ENCODE results near the gene PGAP2. TPM values are rescaled to one million over a fixed set of nuclear protein-coding genes. Genes with fewer than 3 reads are reported as not detected.
"Not testable (repeated sequence)": the region's sequence is repeated elsewhere in the genome, so short reads cannot be mapped to it uniquely, and the experiment has no call there.

The PGAP2 gene
- total and polyA plus RNA-seq, 2 donors: 10.5 to 24.0 TPM

DNA sequence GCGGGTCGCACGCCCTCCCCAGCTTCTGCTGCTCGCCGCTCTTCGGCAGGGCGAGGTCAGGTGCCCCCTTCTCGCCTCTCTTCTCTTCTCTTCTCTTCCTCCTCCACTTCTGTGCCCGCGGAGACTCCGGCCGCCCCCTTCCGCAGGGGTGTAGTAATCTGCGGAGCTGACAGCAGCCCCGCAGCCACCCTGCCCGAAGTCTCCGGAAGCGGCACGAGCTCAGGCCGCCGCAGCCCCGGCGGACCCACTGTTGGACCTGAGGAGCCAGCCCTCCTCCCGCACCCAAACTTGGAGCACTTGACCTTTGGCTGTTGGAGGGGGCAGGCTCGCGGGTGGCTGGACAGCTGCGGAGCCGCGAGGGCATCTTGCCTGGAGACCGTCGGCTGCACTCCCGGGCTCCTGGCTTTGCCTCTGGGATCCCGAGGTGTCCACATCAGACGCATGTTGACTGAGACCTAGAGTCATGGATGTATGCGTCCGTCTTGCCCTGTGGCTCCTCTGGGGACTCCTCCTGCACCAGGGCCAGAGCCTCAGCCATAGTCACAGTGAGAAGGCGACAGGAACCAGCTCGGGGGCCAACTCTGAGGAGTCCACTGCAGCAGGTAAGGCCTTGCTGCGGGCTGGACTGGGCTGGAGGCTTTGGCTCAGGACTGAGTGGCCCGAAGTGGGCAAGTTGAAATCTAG, 47.6 kb downstream of the PGAP2 start:
- H3K27ac ChIP-seq (ENCODE audit: low read depth in 1 of 2, low read length in 1 of 2): peak overlapping the region; percentile 80 to 87
- 1% methylated on average over 40 of the region's 40 CpGs for WGBS

DNA sequence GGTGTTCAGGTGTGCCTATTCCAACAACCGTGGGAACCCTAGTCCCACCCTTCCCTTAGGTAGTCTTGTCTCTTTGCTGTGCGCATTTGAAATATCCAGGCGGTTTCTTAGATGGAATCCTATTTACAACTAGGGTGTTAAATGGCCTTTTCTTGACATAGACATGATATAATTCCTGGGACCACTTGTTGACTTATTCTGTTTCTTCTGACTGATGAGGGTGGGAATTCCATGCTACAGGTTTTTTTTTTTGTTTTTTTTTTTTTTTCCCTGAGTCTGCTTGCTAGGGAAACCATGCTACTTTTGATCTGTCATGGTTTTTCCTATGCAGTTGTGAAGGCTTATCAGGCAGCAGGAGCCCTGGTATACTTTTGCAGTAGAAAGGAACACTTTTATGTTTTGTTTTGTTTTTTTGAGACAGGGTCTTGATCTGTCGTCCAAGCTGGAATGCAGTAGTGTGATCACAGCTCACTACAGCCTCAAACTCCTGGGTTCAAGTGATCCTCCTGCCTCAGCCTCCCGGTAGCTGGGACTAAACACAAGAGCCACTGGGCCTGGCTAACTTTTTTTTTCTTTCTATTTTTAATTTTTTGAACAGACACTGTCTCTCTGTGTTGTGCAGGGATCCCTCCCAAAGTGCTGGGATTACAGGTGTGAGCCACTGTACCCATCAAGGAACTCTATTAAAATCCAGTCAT, 48.6 kb downstream of the PGAP2 start:
- Histone ChIP-seq H3K27me3 (ENCODE audit: control insufficient read depth in 2 of 2, insufficient read depth in 1 of 2, low read length in 1 of 2) (no peaks in the 10 kb centered on the region), H3K27ac (ENCODE audit: low read depth in 1 of 2, low read length in 1 of 2) (peak overlapping the region in 1 of 2 donors; percentile 80), H3K4me3 (ENCODE audit: low read length in 2 of 2) (peak overlapping the region; percentile 92 to 98), H3K36me3 (ENCODE audit: control insufficient read depth in 2 of 2, insufficient read depth in 2 of 2, low read length in 1 of 2) (no peaks in the 10 kb centered on the region), H3K9me3 (ENCODE audit: control insufficient read depth in 2 of 2, insufficient read depth in 1 of 2, low read length in 1 of 2) (no peaks in the 10 kb centered on the region), H3K4me1 (ENCODE audit: control insufficient read depth in 2 of 2, insufficient read depth in 2 of 2, low read length in 2 of 2) (peaks cover 39 to 78% of the 10 kb centered on the region in 2 donors)
- 64% methylated on average over 5 of the region's 5 CpGs for WGBS
- DNase-seq (ENCODE audit: low read depth in 6 of 9, low spot score in 9 of 9): no peak

More for the DNA sequence above, 47.6 kb downstream of the PGAP2 start:
- peaks cover 35 to 68% of the 10 kb centered on the region in 2 donors for H3K4me1 ChIP-seq (ENCODE audit: control insufficient read depth in 2 of 2, insufficient read depth in 2 of 2, low read length in 2 of 2)
- no peaks in the 10 kb centered on the region for H3K27me3 ChIP-seq (ENCODE audit: control insufficient read depth in 2 of 2, insufficient read depth in 1 of 2, low read length in 1 of 2)
- DNase-seq (ENCODE audit: low read depth in 6 of 9, low spot score in 9 of 9): peak in 2 of 9 donors; percentile 49 to 69
- no peaks in the 10 kb centered on the region for H3K9me3 ChIP-seq (ENCODE audit: control insufficient read depth in 2 of 2, insufficient read depth in 1 of 2, low read length in 1 of 2)
- H3K4me3 ChIP-seq (ENCODE audit: low read length in 2 of 2): peak overlapping the region; percentile 92 to 98
- no peaks in the 10 kb centered on the region for H3K36me3 ChIP-seq (ENCODE audit: control insufficient read depth in 2 of 2, insufficient read depth in 2 of 2, low read length in 1 of 2)

DNA sequence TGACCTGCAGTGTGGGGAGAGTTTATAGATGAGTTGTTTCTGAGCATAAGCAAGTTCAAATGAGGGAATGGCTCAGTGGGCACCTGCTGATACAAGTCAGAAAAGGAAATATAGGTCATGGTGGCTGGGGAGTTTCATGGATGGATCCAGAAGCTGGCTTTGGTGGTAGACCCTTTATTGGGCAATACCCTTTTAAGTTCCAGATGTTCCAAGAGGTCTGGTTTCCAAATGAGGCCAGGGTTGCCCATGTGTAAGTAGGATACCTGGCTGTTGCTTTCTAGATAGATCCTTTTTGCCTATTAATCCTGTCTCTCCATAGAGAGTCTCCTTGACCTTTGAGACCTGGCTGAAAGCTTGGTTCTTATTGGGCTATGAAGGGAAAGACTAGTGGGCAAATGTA, 49.3 kb downstream of the PGAP2 start:
- Histone ChIP-seq H3K27ac (ENCODE audit: low read depth in 1 of 2, low read length in 1 of 2) (peak overlapping the region in 1 of 2 donors; percentile 26), H3K36me3 (ENCODE audit: control insufficient read depth in 2 of 2, insufficient read depth in 2 of 2, low read length in 1 of 2) (peaks cover 0 to 3% of the 10 kb centered on the region in 2 donors), H3K9me3 (ENCODE audit: control insufficient read depth in 2 of 2, insufficient read depth in 1 of 2, low read length in 1 of 2) (no peaks in the 10 kb centered on the region), H3K4me3 (ENCODE audit: low read length in 2 of 2) (peak overlapping the region; percentile 92 to 98), H3K4me1 (ENCODE audit: control insufficient read depth in 2 of 2, insufficient read depth in 2 of 2, low read length in 2 of 2) (peaks cover 37 to 81% of the 10 kb centered on the region in 2 donors), H3K27me3 (ENCODE audit: control insufficient read depth in 2 of 2, insufficient read depth in 1 of 2, low read length in 1 of 2) (no peaks in the 10 kb centered on the region)
- DNase-seq (ENCODE audit: low read depth in 6 of 9, low spot score in 9 of 9): no peak

DNA sequence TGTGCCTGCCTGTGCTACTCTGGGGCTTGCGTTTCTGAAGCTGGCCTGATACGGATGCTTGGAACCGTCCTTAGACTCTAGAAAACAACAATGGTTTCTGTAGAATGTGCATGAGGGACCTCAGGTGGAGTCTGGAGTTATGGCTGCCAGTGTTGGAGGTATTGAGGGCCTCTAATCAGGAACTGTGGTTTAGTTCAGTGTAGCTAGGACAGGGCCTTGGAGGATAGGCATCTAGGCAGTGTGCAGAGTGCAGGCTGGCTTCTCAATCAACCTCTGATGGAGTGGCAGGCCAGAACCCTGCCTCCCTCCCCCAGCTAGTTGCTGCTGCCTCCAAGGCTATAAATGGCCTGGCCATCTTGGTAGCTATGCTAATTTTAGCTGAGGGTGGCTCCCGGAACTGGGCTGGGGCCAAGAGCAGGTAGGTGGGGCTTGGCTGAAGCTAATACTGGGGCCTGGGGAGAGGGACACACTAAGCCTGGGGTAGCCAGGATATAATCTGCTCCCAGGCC, 51.1 kb downstream of the PGAP2 start:
- peaks cover 26 to 75% of the 10 kb centered on the region in 2 donors for H3K4me1 ChIP-seq (ENCODE audit: control insufficient read depth in 2 of 2, insufficient read depth in 2 of 2, low read length in 2 of 2)
- 83% methylated on average over 4 of the region's 4 CpGs for WGBS
- no peaks in the 10 kb centered on the region for H3K9me3 ChIP-seq (ENCODE audit: control insufficient read depth in 2 of 2, insufficient read depth in 1 of 2, low read length in 1 of 2)
- no peak for DNase-seq (ENCODE audit: low read depth in 6 of 9, low spot score in 9 of 9)
- peak overlapping the region; percentile 19 to 98 for H3K4me3 ChIP-seq (ENCODE audit: low read length in 2 of 2)
- H3K27me3 ChIP-seq (ENCODE audit: control insufficient read depth in 2 of 2, insufficient read depth in 1 of 2, low read length in 1 of 2): no peaks in the 10 kb centered on the region
- H3K27ac ChIP-seq (ENCODE audit: low read depth in 1 of 2, low read length in 1 of 2): peak overlapping the region; percentile 20 to 75
- H3K36me3 ChIP-seq (ENCODE audit: control insufficient read depth in 2 of 2, insufficient read depth in 2 of 2, low read length in 1 of 2): peaks cover 0 to 3% of the 10 kb centered on the region in 2 donors

DNA sequence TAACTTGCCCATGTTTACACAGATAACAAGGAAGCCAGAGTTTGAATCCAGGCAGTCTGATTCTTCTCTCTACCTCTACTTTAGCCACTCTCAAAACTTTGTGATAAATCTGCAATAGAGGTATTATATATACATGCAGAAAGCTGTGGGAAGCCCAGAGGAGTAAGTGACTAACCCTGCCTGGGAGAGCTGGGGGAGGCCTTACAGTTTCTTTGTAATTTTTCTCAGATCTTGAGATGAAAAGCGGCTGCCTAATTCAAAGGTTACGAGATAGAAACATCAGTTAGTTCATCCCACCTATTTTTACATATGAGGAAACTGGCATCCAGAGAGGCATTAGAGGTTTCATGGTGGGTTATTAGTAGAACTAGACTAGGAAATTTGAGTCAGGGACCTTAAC, 52.0 kb downstream of the PGAP2 start:
- no peaks in the 10 kb centered on the region for H3K9me3 ChIP-seq (ENCODE audit: control insufficient read depth in 2 of 2, insufficient read depth in 1 of 2, low read length in 1 of 2)
- peak overlapping the region; percentile 4 to 40 for H3K4me3 ChIP-seq (ENCODE audit: low read length in 2 of 2)
- 8% methylated on average over 2 of the region's 2 CpGs for WGBS
- H3K27me3 ChIP-seq (ENCODE audit: control insufficient read depth in 2 of 2, insufficient read depth in 1 of 2, low read length in 1 of 2): no peaks in the 10 kb centered on the region
- H3K27ac ChIP-seq (ENCODE audit: low read depth in 1 of 2, low read length in 1 of 2): peak overlapping the region in 1 of 2 donors; percentile 74
- peak in 1 of 9 donors; percentile 59 for DNase-seq (ENCODE audit: low read depth in 6 of 9, low spot score in 9 of 9)
- H3K4me1 ChIP-seq (ENCODE audit: control insufficient read depth in 2 of 2, insufficient read depth in 2 of 2, low read length in 2 of 2): peaks cover 35 to 80% of the 10 kb centered on the region in 2 donors
- H3K36me3 ChIP-seq (ENCODE audit: control insufficient read depth in 2 of 2, insufficient read depth in 2 of 2, low read length in 1 of 2): peaks cover 0 to 3% of the 10 kb centered on the region in 2 donors

DNA sequence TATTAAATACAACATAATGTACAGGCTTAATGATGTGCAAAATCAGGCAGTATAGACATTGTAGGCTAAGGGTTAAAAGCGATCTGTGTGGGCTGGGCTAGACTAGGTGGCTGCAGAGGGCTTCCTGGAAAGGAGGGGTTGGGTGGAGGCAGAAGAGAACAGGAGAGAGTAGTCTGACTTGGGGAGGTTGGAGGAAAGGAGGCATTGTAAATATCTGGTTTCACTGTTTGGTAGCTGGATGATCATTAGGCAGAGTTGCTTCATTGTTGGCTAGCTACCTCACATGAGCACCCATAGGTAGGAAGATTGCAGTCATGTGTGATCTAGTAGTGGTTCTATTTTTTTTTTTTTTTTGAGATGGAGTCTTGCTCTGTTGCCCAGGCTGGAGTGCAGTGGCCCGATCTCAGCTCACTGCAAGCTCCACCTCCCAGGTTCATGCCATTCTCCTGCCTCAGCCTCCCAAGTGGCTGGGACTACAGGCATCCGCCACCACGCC, 52.6 kb downstream of the PGAP2 start:
- 57% methylated on average over 4 of the region's 4 CpGs for WGBS
- Histone ChIP-seq H3K4me3 (ENCODE audit: low read length in 2 of 2) (peak overlapping the region; percentile 4 to 40), H3K27ac (ENCODE audit: low read depth in 1 of 2, low read length in 1 of 2) (peak overlapping the region; percentile 33 to 74), H3K4me1 (ENCODE audit: control insufficient read depth in 2 of 2, insufficient read depth in 2 of 2, low read length in 2 of 2) (peaks cover 41 to 86% of the 10 kb centered on the region in 2 donors)
- H3K27me3 ChIP-seq (ENCODE audit: control insufficient read depth in 2 of 2, insufficient read depth in 1 of 2, low read length in 1 of 2); H3K9me3 ChIP-seq (ENCODE audit: control insufficient read depth in 2 of 2, insufficient read depth in 1 of 2, low read length in 1 of 2); H3K36me3 ChIP-seq (ENCODE audit: control insufficient read depth in 2 of 2, insufficient read depth in 2 of 2, low read length in 1 of 2): not testable (repeated sequence)
- DNase-seq (ENCODE audit: low read depth in 6 of 9, low spot score in 9 of 9): peak in 2 of 9 donors; percentile 60 to 75

DNA sequence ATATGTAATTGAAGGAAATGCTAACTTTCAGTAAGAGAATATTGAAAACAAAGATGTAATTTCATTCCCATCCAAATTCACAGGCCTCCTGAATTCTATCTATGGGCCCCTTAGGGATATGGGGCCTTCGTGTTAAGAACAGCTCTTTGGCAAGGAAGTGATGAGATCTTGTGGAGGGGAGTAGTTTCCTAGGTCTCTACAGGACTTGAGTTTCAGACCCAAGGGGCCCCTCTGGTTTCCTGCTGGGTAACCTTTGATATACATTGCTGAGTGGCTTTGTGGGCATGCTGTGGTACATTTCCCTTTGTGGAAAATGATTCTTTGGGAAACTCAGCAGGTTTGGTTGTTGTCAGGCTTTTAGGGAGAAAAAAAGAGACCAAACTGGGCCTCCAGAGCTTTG, 53.3 kb downstream of the PGAP2 start:
- H3K4me3 ChIP-seq (ENCODE audit: low read length in 2 of 2): peak overlapping the region in 1 of 2 donors; percentile 0
- peaks cover 41 to 88% of the 10 kb centered on the region in 2 donors for H3K4me1 ChIP-seq (ENCODE audit: control insufficient read depth in 2 of 2, insufficient read depth in 2 of 2, low read length in 2 of 2)
- WGBS: 4% methylated on average over 1 of the region's 1 CpG
- peaks cover 0 to 3% of the 10 kb centered on the region in 2 donors for H3K36me3 ChIP-seq (ENCODE audit: control insufficient read depth in 2 of 2, insufficient read depth in 2 of 2, low read length in 1 of 2)
- no peaks in the 10 kb centered on the region for H3K9me3 ChIP-seq (ENCODE audit: control insufficient read depth in 2 of 2, insufficient read depth in 1 of 2, low read length in 1 of 2)
- DNase-seq (ENCODE audit: low read depth in 6 of 9, low spot score in 9 of 9): peak in 2 of 9 donors; percentile 52 to 71
- H3K27me3 ChIP-seq (ENCODE audit: control insufficient read depth in 2 of 2, insufficient read depth in 1 of 2, low read length in 1 of 2): no peaks in the 10 kb centered on the region
- H3K27ac ChIP-seq (ENCODE audit: low read depth in 1 of 2, low read length in 1 of 2): peak overlapping the region in 1 of 2 donors; percentile 79

DNA sequence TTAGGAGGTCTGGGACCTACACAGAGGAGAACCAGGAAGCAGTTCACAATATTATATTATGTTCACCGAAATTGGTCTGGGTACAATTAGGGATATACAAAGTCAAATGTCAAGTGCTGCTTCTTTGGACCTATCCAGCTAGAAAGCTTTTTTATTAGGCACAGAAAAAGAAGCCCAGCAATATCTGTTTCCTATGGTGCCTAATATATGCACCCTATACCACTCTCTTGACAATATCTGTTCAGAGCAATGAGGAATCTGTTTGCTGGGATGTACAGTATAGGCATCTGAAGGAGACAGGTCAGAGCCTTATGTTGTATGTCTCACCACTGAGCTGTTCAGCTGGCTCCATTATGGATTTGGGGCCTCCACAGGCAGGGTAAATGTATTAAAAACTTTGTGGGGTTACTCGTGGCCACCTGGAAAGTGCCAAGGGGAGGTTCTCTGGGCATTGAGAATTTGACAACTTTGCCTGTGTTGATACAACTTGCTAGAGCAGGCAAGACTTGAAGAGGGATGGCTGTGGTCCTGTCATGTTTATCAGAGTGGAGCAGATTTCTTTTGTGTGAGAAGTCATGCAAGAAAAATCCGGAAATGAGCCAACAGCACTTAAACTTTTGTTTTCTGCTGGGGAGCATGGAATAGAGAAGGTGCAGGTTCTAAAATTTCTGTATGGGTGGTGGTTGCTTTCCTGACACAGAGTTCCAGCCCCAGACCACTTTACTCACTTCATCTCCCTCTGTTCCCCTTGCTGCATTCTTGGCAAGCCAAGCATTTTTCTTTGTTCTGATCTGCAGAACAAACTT, 57.2 kb downstream of the PGAP2 start:
- no peak overlapping the region for H3K4me3 ChIP-seq (ENCODE audit: low read length in 2 of 2)
- H3K27me3 ChIP-seq (ENCODE audit: control insufficient read depth in 2 of 2, insufficient read depth in 1 of 2, low read length in 1 of 2): no peaks in the 10 kb centered on the region
- H3K27ac ChIP-seq (ENCODE audit: low read depth in 1 of 2, low read length in 1 of 2): peak overlapping the region; percentile 76 to 83
- H3K4me1 ChIP-seq (ENCODE audit: control insufficient read depth in 2 of 2, insufficient read depth in 2 of 2, low read length in 2 of 2): peaks cover 37 to 73% of the 10 kb centered on the region in 2 donors
- peaks cover 0 to 3% of the 10 kb centered on the region in 2 donors for H3K36me3 ChIP-seq (ENCODE audit: control insufficient read depth in 2 of 2, insufficient read depth in 2 of 2, low read length in 1 of 2)
- H3K9me3 ChIP-seq (ENCODE audit: control insufficient read depth in 2 of 2, insufficient read depth in 1 of 2, low read length in 1 of 2): no peaks in the 10 kb centered on the region
- WGBS: 37% methylated on average over 3 of the region's 3 CpGs
- peak in 1 of 9 donors; percentile 68 for DNase-seq (ENCODE audit: low read depth in 6 of 9, low spot score in 9 of 9)

Measured in thymus (tissue), 11 donors.